GM23338 (cell line): ENCODE results near the gene NEMF. TPM values are rescaled to one million over a fixed set of nuclear protein-coding genes. Genes with fewer than 3 reads are reported as not detected.
"Not testable (repeated sequence)": the region's sequence is repeated elsewhere in the genome, so short reads cannot be mapped to it uniquely, and the experiment has no call there.

ENCODE experiments used
- ATAC-seq: fragments of 200-7000 bp; cut with Tn5 transposase; 3 replicates; pipeline ENCODE4 v1.9.1; 2020
- DNase-seq: peaks from one replicate; pipeline ENCODE4 v3.0.0-alpha.2; 2015; ENCODE audit warnings: low spot score
- H2AFZ ChIP-seq: fragments of 200-600 bp; sonication (generic); 2 replicates; pipeline ENCODE4 v1.8.0; 2016; ENCODE audit warnings: antibody characterized with exemption, mild to moderate bottlenecking, moderate library complexity
- H3F3A ChIP-seq: fragments of 200-600 bp; sonication (generic); replicated peaks from 2 replicates; pipeline ENCODE4 v1.8.0; 2017; ENCODE audit warnings: antibody characterized with exemption, mixed run types, low read depth
- H3K27ac ChIP-seq: fragments of 200-600 bp; sonication (generic); 2 replicates; pipeline ENCODE4 v1.6.1; 2016; ENCODE audit warnings: low read depth
- H3K27me3 ChIP-seq: fragments of 200-600 bp; sonication (generic); 2 replicates; pipeline ENCODE4 v1.8.0; 2016; ENCODE audit warnings: mild to moderate bottlenecking, mixed run types, moderate library complexity; ENCODE audit not compliant: insufficient read depth
- H3K36me3 ChIP-seq: fragments of 200-600 bp; sonication (generic); 2 replicates; pipeline ENCODE4 v1.8.0; 2016; ENCODE audit warnings: mild to moderate bottlenecking; ENCODE audit not compliant: insufficient read depth
- H3K4me1 ChIP-seq: fragments of 200-600 bp; sonication (generic); 2 replicates; pipeline ENCODE4 v1.8.0; 2016; ENCODE audit warnings: mild to moderate bottlenecking, moderate library complexity; ENCODE audit not compliant: insufficient read depth
- H3K4me2 ChIP-seq: fragments of 200-600 bp; sonication (generic); 2 replicates; pipeline ENCODE4 v1.7.1; 2017; ENCODE audit warnings: mixed run types
- H3K4me3 ChIP-seq: fragments of 200-600 bp; sonication (generic); 2 replicates; pipeline ENCODE4 v1.6.1; 2016; ENCODE audit warnings: mixed run types
- H3K79me2 ChIP-seq: fragments of 200-600 bp; sonication (generic); replicated peaks from 2 replicates; pipeline ENCODE4 v1.8.0; 2017; ENCODE audit warnings: mild to moderate bottlenecking; ENCODE audit not compliant: insufficient read depth
- H3K9me2 ChIP-seq: fragments of 200-600 bp; sonication (generic); 2 replicates; pipeline ENCODE4 v1.8.0; 2017; ENCODE audit not compliant: insufficient read depth
- H4K20me1 ChIP-seq: fragments of 200-600 bp; sonication (generic); replicated peaks from 2 replicates; pipeline ENCODE4 v1.8.0; 2017; ENCODE audit warnings: mild to moderate bottlenecking; ENCODE audit not compliant: insufficient read depth
- H3K27ac Mint-ChIP-seq: 2 replicates; pipeline ENCODE4 v1.8.0; 2020; ENCODE audit warnings: inconsistent platforms, mild to moderate bottlenecking, moderate library complexity, mixed read lengths
- H3K27me3 Mint-ChIP-seq: 3 replicates; pipeline ENCODE4 v1.8.0; 2022; ENCODE audit warnings: low read depth, mild to moderate bottlenecking, moderate library complexity, mixed read lengths, inconsistent platforms; ENCODE audit not compliant: insufficient read depth, poor library complexity
- H3K36me3 Mint-ChIP-seq: 3 replicates; pipeline ENCODE4 v1.8.0; 2021; ENCODE audit warnings: low read depth, mild to moderate bottlenecking, inconsistent platforms, moderate library complexity, mixed read lengths
- H3K4me1 Mint-ChIP-seq: 3 replicates; pipeline ENCODE4 v1.8.0; 2020; ENCODE audit warnings: mild to moderate bottlenecking, inconsistent platforms, mixed read lengths
- H3K4me3 Mint-ChIP-seq: 3 replicates; pipeline ENCODE4 v1.8.0; 2021; ENCODE audit warnings: moderate library complexity, mild to moderate bottlenecking, inconsistent platforms, mixed read lengths
- H3K9me3 Mint-ChIP-seq: 3 replicates; pipeline ENCODE4 v1.8.0; 2020; ENCODE audit warnings: moderate library complexity, mild to moderate bottlenecking, inconsistent platforms, mixed read lengths
- CREB1 ChIP-seq: fragments of 250-450 bp; sonication (Bioruptor Pico); IDR thresholded peaks from 2 replicates; pipeline ENCODE4 v1.5.0; 2020; ENCODE audit warnings: low read depth, mild to moderate bottlenecking, moderate library complexity
- ETS1 ChIP-seq: IDR thresholded peaks from 2 replicates; pipeline ENCODE4 v1.6.1; 2016; ENCODE audit warnings: antibody characterized with exemption
- EZH2phosphoT487 ChIP-seq: fragments of 200-600 bp; sonication (generic); IDR thresholded peaks from one replicate; pipeline ENCODE4 v1.8.1; 2018; ENCODE audit warnings: antibody characterized with exemption; ENCODE audit not compliant: unreplicated experiment
- JUNB ChIP-seq: IDR thresholded peaks from one replicate; pipeline ENCODE4 v1.6.1; 2016; ENCODE audit warnings: antibody characterized with exemption; ENCODE audit not compliant: unreplicated experiment
- NANOG ChIP-seq: IDR thresholded peaks from 2 replicates; pipeline ENCODE4 v1.6.1; 2016; ENCODE audit warnings: antibody characterized with exemption, borderline replicate concordance
- POLR2AphosphoS5 ChIP-seq: IDR thresholded peaks from 2 replicates; pipeline ENCODE4 v1.6.1; 2016; ENCODE audit warnings: antibody characterized with exemption, low read depth
- STAT1 ChIP-seq: IDR thresholded peaks from one replicate; pipeline ENCODE4 v1.6.1; 2016; ENCODE audit warnings: antibody characterized with exemption; ENCODE audit not compliant: unreplicated experiment
- ZNF114 ChIP-seq: fragments of 250-450 bp; sonication (Bioruptor Pico); IDR thresholded peaks from 2 replicates; pipeline ENCODE4 v1.5.0; 2020; ENCODE audit warnings: mild to moderate bottlenecking, moderate library complexity
- ZNF331 ChIP-seq: fragments of 250-450 bp; sonication (Bioruptor Pico); IDR thresholded peaks from 2 replicates; pipeline ENCODE4 v1.5.0; 2020; ENCODE audit warnings: low read depth, mild to moderate bottlenecking, moderate library complexity
- ZNF462 ChIP-seq: fragments of 250-450 bp; sonication (Bioruptor Pico); IDR thresholded peaks from 2 replicates; pipeline ENCODE4 v1.5.0; 2020; ENCODE audit warnings: mild to moderate bottlenecking, moderate library complexity
- polyA plus RNA-seq: library from polyadenylated mRNA; unstranded; fragments of >200 nt; fragmentation: Nextera tagmentation; extraction: Ambion mirVana; gene quantifications from 2 replicates; pipeline ENCODE4 v1.2.1, GENCODE V29; 2016
- total RNA-seq: library from RNA; depleted of rRNA; stranded (reverse); fragments of >200 nt; shearing (Covaris generic); gene quantifications from 2 replicates; pipeline ENCODE4 v1.2.3, GENCODE V29; 2014
- TF ChIP-seq, protein P1 (sequence below): IDR thresholded peaks from one replicate; pipeline ENCODE4 v1.6.1; 2018; ENCODE audit warnings: antibody characterized with exemption; ENCODE audit not compliant: unreplicated experiment

Gene NEMF
- total and polyA plus RNA-seq, 2 experiments from 2014 or later = 58.4 to 88.1 TPM

GRCh38 chr14:49816118-49816517 lies 36.5 kb downstream of the NEMF start:
- peaks cover 43% of the 10 kb centered on the region for H3K36me3 ChIP-seq
- not testable (repeated sequence) for H4K20me1 ChIP-seq
- H3K36me3 Mint-ChIP-seq = peaks cover 88% of the 10 kb centered on the region

DNA sequence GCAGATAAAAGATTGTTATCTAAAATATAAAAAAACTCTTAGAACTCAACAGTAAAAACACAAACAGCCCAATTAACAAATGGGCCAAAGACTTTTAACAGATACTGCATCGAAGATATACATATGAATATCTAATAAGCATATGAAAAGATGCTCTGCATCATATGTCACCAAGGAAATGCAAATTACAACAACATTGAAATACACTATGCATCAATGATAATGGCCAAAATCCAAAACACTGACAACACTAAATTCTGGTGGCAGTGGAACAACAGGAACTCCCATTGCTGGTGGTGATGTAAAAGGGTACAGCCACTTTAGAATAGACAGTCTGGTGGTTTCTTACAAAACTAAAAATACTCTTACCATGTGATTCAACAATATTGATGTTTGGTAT lies 43.8 kb downstream of the NEMF start:
- no peaks in the 10 kb centered on the region for H3K79me2 ChIP-seq
- no peaks in the 10 kb centered on the region for H3F3A ChIP-seq
- H3K4me3 ChIP-seq = no peak overlapping the region
- peaks cover 18% of the 10 kb centered on the region for H3K36me3 ChIP-seq
- no peak for TF ChIP-seq ZNF114 (CRISPR knock-in tag)
- TF ChIP-seq, protein P1, sequence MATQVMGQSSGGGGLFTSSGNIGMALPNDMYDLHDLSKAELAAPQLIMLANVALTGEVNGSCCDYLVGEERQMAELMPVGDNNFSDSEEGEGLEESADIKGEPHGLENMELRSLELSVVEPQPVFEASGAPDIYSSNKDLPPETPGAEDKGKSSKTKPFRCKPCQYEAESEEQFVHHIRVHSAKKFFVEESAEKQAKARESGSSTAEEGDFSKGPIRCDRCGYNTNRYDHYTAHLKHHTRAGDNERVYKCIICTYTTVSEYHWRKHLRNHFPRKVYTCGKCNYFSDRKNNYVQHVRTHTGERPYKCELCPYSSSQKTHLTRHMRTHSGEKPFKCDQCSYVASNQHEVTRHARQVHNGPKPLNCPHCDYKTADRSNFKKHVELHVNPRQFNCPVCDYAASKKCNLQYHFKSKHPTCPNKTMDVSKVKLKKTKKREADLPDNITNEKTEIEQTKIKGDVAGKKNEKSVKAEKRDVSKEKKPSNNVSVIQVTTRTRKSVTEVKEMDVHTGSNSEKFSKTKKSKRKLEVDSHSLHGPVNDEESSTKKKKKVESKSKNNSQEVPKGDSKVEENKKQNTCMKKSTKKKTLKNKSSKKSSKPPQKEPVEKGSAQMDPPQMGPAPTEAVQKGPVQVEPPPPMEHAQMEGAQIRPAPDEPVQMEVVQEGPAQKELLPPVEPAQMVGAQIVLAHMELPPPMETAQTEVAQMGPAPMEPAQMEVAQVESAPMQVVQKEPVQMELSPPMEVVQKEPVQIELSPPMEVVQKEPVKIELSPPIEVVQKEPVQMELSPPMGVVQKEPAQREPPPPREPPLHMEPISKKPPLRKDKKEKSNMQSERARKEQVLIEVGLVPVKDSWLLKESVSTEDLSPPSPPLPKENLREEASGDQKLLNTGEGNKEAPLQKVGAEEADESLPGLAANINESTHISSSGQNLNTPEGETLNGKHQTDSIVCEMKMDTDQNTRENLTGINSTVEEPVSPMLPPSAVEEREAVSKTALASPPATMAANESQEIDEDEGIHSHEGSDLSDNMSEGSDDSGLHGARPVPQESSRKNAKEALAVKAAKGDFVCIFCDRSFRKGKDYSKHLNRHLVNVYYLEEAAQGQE = no peak
- TF ChIP-seq ZNF331 (CRISPR knock-in tag) = no peak
- TF ChIP-seq EZH2phosphoT487 = no peak
- no peak for TF ChIP-seq CREB1 (CRISPR knock-in tag)
- TF ChIP-seq ZNF462 = no peak
- no peak for TF ChIP-seq NANOG
- TF ChIP-seq POLR2AphosphoS5 = no peak
- no peak for TF ChIP-seq ETS1
- TF ChIP-seq STAT1 = no peak
- TF ChIP-seq JUNB = no peak
- H3K4me3 Mint-ChIP-seq = peak overlapping the region; percentile 19; the same call in 1 of the 3 replicates
- peaks cover 74% of the 10 kb centered on the region for H3K36me3 Mint-ChIP-seq
- peaks cover 14% of the 10 kb centered on the region for H3K4me1 Mint-ChIP-seq
- H4K20me1 ChIP-seq = no peaks in the 10 kb centered on the region
- H3K9me3 Mint-ChIP-seq = no peaks in the 10 kb centered on the region
- H3K27me3 ChIP-seq = no peaks in the 10 kb centered on the region
- DNase-seq = peak; percentile 4
- H3K27me3 Mint-ChIP-seq = no peaks in the 10 kb centered on the region
- H3K27ac Mint-ChIP-seq = peak overlapping the region; percentile 80
- no peak overlapping the region for H3K27ac ChIP-seq
- H3K4me1 ChIP-seq = 0 out of 2 replicates have a peak, but pooled peaks cover 5% of the 10 kb centered on the region
- ATAC-seq = no peak
- H3K4me2 ChIP-seq = peak overlapping the region; percentile 6; the same call in 1 of the 2 replicates
- no peaks in the 10 kb centered on the region for H3K9me2 ChIP-seq
- H2AFZ ChIP-seq = no peak overlapping the region

More at GRCh38 chr14:49816118-49816517, 36.5 kb downstream of the NEMF start:
- H3K27ac Mint-ChIP-seq = 0 out of 2 replicates have a peak overlapping the region, but pooled peaks have one; percentile 26
- H3K9me2 ChIP-seq, H3K79me2 ChIP-seq, H3K9me3 Mint-ChIP-seq, H3K4me1 ChIP-seq, H3K4me2 ChIP-seq, H3F3A ChIP-seq, ATAC-seq, H3K4me3 ChIP-seq, DNase-seq, H3K4me3 Mint-ChIP-seq, H3K4me1 Mint-ChIP-seq, H3K27ac ChIP-seq, H3K27me3 Mint-ChIP-seq, H3K27me3 ChIP-seq, H2AFZ ChIP-seq: not testable (repeated sequence)
